HL-60/S4 (cell line): ENCODE data around the gene GRAP2.
"Not testable (repeated sequence)": the region's sequence is repeated elsewhere in the genome, so short reads cannot be mapped to it uniquely, and the experiment has no call there.

Experiments
- in situ Hi-C: fragments of 300-500 bp; cut with MboI; formaldehyde crosslinking; loops from 2 replicates; pipeline ENCODE4 v1.14.3; 2022; ENCODE audit warnings: low sequenced_read_pairs

Gene GRAP2

DNA sequence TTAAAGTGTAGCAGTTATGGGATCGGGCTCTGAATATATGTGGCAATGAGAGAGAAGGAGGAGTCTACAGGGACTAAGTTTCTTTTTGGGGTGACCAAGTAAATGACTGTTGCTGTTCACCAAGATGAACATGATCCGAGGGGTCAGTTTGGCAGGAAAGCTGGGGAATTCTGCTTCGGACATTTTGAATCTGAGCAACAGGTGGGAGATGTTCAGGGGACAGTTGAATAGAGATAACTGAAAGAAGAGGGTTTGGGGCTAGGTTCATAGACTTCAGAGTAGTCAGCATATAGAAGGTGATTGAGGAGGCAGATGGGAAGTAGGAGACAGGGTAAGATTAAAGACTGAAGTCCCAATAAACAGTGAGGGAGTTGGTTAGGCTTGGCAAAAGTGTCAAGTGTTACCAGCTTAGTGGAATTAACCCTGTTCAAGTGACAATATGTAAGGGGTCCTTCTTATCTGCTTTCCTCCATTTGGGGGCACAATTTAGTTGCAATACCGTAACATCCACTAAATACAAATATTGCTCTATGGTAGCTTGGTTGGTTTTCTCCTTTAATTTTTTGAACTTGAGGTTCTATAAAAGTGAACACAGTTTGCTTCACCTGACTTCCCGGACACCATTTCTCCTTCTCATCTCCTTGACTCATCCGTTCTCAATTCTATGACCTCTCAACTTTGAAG, 4.4 kb upstream of the GRAP2 start:
- in situ Hi-C loops = no loop called here

GRCh38 chr22:39897841-39898240, 3.0 kb upstream of the GRAP2 start:
- in situ Hi-C loops = no loop called here

DNA sequence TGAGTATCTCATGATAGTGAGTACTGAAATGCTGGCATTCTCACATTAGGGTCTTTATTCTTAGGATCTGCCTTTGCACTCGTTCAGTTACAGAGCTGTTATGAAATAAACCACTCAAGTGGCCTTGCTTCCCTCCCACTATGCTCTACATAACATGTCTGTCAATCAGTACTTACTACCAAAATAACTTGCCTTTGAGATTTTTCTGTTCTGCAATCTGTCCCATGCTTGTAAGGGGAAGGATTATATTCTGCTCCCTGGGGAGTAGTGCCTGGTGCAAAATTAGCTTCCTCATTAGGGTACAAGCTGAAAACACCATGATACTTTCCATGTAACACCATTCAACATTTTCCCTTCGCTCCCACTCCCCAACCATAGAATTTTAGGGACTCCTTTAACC, 1.9 kb upstream of the GRAP2 start:
- in situ Hi-C loops = no loop called here

DNA sequence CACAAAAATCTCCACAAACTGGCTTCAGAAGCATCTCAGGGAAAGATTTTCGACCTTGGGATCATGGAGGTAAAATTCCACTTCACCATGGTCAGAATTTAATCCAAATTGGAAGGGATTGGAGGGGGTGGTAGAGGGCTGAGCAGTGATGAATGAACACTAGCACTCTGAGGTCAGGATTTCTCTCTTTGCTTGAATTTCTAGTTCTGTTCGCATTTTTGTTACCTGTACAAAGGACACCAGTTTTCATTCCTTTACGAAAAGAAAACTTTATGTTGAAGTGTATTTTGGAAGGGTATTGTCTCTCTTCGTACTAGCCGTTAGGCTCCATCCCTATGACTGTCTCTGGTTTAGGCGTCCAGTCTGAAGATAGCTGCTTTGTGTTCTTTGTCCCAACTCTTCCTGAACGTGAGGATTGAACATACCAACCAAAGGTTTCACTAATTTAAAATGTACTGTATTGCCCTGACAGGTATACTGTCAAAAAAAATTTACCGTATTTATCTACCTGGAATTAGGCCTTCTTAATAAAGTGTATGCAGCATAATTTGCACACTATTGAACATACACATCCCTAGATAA, 772 bp downstream of the GRAP2 start:
- in situ Hi-C loops = no loop called here

GRCh38 chr22:39904024-39904423, 3.1 kb downstream of the GRAP2 start:
- in situ Hi-C loops = not testable (repeated sequence)

- in situ Hi-C loops = no loop called here
Measured at GRCh38 chr22:39904862-39905261, 4.0 kb downstream of the GRAP2 start.

DNA sequence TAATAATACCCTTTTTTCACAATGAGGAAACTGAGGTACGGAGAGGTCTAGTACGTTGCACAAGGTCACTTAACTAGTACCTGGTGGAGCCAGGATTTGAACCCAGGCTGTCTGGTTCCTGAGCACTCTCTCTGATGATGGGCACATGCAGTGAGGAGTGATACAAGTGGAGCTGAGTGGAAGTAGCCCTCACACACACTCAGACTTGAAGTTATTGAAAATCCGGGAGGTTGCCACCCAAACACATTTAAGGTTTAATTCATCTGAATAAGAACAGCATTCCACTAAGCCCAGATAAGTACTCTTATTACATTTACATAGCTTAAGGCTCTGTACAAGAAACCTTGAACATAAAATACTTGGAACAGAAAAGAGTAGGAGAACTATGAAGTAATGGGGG, 4.8 kb downstream of the GRAP2 start:
- in situ Hi-C loops = no loop called here

- in situ Hi-C loops = no loop called here
Measured at GRCh38 chr22:39906207-39906606, 5.3 kb downstream of the GRAP2 start.

GRCh38 chr22:39907047-39907446, 6.2 kb downstream of the GRAP2 start:
- in situ Hi-C loops = no loop called here

DNA sequence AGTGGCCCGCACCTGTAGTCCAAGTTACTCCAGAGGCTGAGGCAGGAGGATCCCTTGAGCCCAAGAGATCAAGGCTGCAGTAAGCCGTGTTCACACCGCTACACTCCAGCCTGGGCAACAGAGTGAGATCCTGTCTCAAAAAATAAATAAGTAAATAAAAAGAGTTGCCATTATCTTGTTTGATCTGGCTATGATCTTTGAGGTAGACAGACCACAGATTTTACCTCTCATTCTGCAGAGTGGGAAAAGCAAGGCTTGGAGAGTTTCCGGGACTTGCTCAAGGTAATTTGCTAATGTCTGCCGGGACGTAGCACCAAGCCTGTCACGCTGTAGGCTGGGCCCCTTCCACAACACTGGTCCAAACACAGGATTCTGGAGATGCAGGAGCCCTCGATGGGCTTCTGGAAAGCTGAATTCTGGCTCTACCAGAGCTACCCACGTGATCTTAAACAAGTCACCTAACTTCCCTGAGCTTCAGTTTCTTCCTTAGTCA, 6.8 kb downstream of the GRAP2 start:
- in situ Hi-C loops = no loop called here

DNA sequence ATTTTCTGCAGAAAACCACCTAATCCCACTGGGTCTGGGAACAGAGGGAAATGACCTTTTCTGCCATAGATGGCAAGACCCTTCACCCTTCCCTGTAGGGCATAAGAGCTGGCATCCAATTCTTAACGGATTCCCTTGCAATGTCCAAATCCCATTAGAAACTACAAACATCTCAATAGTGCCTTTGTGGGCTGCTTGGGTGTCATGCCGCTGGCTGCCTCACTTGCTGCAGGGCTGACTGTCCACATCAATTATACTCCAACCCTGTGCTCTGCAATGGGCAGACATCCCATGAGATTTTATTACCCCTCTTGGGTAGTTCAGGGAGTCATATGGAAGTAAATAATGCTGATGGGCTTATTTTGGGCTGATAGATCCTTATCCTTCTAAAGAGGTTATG, 7.3 kb downstream of the GRAP2 start:
- in situ Hi-C loops = no loop called here

DNA sequence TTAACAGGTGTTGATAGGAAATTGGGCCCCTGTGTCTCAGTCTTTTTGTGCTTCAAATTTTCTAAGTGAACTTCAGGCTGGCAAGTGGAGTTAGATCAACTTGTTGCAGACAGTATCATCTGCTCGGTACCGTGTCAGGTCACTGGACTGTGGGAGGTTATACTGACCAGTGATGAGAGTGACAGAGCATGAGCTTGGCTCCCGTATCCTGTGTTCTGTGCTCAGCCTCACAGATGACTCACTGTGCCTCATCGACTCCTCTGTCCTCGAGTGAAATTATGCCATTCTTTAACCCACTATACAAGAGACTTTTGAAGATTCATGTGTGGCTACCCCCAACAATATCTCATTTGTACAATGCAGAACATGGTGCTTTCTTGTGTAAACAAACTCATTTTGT, 7.9 kb downstream of the GRAP2 start:
- in situ Hi-C loops = no loop called here

- in situ Hi-C loops = no loop called here
Measured at GRCh38 chr22:39910876-39911613, 10.2 kb downstream of the GRAP2 start.

DNA sequence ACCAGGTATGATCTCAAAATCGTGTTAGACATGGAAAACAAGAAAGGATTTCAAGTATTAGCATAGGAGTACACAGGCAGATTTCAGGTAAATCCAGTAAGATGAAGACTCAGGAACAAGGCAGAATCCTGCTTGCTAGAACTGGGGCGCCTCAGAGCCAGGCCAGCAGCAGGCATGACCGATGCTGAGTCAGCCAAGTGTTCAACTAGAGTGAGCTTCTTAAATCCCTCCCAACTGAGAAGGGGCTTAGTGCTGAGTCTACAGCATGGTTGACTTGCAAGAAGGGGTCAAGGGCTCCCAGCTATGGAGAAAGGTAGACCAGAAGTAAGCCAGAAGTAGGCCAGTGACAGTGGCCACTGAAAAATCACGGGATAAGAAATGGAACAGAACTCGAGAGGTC, 12.4 kb downstream of the GRAP2 start:
- in situ Hi-C loops = no loop called here

DNA sequence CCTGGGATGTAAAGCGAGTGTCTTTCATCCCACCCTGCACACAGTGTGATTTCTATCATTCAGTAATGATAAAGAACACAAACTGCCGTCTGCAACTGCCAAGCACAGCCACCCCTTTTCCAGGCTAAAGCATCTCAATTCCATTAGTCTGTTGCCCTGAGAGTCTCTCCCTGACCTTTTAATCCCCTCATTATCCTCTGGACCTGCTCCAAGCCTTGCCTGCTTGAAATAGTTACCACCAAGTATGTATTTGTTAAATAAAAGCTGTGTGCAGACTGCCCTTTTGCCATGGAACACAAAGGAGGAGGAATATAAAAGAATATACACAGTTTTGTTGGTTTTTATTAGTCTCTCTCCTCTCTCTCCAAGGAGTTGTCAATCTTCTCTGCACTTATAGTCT, 13.0 kb downstream of the GRAP2 start:
- in situ Hi-C loops = no loop called here

GRCh38 chr22:39914584-39914983, 13.7 kb downstream of the GRAP2 start:
- in situ Hi-C loops = no loop called here

DNA sequence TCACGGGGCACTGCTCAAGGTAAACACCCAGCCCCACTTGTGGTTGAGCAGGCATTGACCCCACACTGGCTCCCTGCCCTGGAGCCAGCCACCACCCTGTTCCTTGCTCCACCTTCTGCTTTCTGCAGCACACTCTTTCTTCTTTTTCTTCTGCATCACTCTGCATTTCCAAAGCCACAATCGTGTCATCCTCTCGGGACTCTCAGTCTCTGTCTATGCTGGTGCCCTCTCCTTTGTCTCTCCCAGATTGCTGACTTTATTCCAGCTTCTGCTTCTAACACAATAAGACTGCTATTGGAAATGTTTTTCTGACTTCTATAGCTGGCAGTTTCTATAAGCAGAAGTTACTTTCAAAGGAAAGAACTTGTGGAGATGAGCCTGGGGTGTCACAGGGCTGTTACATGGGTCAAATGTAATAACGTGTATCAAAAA, 14.4 kb downstream of the GRAP2 start:
- in situ Hi-C loops = no loop called here

DNA sequence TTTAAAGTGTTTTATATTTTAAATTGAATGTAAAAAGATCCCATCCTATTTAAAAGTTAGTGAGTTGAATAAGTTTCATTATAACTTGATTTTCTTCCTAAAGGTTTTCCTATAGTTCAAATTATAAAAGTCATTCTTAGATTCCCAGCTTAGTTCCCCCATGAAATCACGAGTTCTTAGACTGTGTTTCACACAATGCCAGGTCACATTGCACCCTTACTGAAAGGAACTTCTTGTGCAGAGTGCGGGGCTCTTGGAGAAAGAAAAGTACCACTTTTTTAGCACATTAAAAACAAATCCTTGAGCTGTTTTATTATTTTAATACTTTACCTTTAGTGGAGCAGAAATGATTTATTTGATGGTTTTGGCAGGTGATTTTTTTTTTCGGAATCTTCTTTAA, 15.6 kb downstream of the GRAP2 start:
- in situ Hi-C loops = no loop called here

DNA sequence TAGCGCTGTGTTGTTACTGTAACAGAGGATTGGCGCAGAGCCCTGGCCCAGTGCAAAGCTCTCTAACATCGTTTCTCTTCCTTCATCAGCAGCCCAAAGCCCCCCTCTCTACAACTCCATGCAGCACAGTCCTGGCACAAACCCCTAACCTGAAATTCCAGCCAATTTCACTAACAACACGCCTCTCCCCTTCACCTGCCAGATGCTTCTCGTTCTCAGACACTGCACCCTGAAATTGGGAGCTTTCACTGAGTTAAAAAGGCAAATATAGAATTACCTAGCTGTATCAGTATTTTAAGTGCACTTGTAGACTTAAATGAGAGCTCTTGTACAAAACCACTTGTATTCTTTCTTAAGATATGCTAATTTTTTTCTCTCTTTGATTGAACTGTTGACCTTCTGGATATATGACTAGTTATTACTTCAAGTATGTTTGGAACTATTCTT, 16.3 kb downstream of the GRAP2 start:
- in situ Hi-C loops = no loop called here

GRCh38 chr22:39917776-39918495, 17.1 kb downstream of the GRAP2 start:
- in situ Hi-C loops = no loop called here

GRCh38 chr22:39920134-39920743, 19.4 kb downstream of the GRAP2 start:
- in situ Hi-C loops = no loop called here
